HG03558 (cell line): Measurements from ENCODE around the gene MYLIP.

Source experiments
- ATAC-seq: cut with Tn5 transposase; IDR thresholded peaks from one replicate; pipeline ENCODE4 v1.9.1; 2021; ENCODE audit warnings: moderate number of reproducible peaks; ENCODE audit not compliant: unreplicated experiment; ENCODE audit errors: extremely low read depth

The MYLIP gene

GRCh38 chr6:16106991-16107787, 21.7 kb upstream of the MYLIP start:
- no peak for ATAC-seq

DNA sequence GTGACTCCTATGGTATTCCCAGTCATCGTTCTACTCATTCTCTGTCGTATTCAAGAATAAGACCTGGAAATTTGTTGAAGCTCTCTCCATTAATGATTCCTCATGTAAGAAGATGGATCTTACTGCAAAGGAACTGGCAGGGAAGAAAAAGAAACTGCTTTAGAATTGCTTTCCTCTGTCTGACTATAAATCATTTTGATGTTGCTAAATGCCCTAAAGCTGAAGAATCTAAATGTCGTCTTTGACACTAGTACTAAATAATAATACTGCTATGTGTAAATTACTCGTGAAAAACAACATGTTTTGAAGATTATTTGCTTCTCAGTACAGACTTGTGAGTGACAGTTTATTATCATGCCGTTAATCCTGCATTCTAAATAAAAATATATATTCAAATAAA, 20.5 kb upstream of the MYLIP start:
- ATAC-seq: no peak

- ATAC-seq: no peak
Observed at GRCh38 chr6:16108921-16109658, 19.8 kb upstream of the MYLIP start.

- ATAC-seq: no peak
Observed at GRCh38 chr6:16109659-16110305, 19.1 kb upstream of the MYLIP start.

DNA sequence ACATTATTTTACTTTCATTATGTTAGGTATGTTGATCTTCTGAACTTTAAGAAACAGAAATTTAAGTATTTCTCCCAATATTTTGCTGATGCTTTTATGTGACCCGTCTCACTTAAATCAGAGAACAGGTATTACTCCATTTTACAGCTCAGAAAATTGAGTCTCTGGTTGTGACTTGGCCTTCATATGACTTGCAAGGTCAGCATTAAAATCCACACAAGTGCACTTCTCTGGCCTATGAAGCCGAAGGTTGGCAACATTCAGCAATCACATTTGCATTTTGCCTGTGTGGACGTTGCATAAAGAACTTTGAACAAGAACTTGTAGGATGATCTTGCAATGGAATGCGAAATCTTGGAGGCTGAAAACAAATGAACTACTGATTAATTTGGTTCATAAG, 10.1 kb upstream of the MYLIP start:
- no peak for ATAC-seq

GRCh38 chr6:16121339-16121738, 7.5 kb upstream of the MYLIP start:
- no peak for ATAC-seq

- no peak for ATAC-seq
Observed at GRCh38 chr6:16122197-16122596, 6.7 kb upstream of the MYLIP start.

- no peak for ATAC-seq
Observed at GRCh38 chr6:16124198-16125180, 4.4 kb upstream of the MYLIP start.

GRCh38 chr6:16126056-16126455, 2.8 kb upstream of the MYLIP start:
- no peak for ATAC-seq

DNA sequence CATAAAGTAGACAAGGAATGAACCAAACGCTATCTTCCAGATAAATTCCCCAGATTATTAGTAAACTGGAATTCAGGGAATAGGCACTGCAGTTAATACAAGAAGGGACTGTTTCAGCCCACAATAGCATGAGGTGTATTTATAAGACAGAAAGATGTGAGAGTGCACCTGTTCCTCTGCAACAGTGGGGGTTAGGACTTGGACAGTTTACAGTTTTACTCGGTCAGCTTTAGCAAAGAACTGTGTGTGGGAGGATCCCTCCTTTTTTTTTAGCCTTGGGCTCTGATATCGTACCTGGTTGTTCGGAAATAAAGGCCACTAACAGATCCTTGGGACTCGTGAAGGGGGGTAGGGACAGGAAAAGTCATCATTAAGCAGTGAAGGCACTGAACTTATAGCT, 2.0 kb upstream of the MYLIP start:
- ATAC-seq: no peak

DNA sequence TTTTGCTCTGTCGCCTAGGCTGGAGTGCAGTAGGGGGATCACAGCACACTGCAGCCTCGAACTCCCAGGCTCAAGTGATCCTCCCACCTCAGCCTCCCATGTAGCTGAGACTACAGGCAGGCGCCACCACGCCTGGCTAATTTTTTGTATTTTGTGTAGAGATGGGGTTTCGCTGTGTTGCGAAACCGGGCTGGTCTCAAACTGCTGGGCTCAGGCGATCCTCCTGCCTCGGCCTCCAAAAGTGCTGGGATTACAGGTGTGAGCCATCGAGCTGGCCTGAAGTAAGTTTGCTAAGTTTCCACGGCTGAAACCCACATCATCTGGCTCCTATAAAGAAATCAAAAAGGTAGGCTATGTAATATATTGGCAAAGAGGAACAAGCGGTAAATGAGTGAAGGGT, 1.4 kb upstream of the MYLIP start:
- no peak for ATAC-seq

GRCh38 chr6:16129623-16130401, 926 bp downstream of the MYLIP start:
- no peak for ATAC-seq

DNA sequence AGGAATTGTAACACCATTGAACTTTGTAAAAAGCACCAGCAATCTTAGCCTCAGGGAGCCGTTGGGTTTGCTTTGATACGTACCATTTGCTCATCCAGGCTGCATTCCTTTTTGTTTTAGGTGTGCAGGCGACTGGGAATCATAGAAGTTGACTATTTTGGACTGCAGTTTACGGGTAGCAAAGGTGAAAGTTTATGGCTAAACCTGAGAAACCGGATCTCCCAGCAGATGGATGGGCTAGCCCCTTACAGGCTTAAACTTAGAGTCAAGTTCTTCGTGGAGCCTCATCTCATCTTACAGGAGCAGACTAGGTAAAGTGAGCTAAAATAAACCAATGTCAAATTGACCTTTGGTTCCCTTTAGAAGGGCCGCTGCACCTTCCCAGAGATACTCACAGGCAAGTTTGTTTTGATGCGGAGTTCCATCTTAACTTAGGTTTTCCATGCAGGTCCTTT, 1.6 kb downstream of the MYLIP start:
- ATAC-seq: no peak

GRCh38 chr6:16130932-16131387, 2.1 kb downstream of the MYLIP start:
- ATAC-seq: peak; percentile 61

DNA sequence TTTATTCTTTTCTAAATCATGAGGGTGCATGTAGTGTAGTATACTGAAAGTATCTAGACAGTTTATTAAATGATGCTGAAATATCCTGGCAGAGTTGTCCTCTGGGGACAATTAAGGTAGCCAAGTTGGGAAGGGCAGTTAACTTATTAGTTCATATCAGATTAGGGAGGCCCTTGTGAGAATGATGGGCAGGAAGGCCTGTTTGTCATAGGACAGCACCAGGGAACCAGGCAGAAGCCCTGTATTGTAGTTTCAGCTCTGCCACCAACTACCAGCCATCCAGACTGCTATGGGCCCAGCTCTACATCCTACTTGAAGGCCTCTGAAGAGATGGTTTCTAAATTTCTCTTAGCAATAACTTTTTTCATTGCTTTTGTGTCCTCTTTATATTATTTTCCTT, 4.0 kb downstream of the MYLIP start:
- no peak for ATAC-seq

DNA sequence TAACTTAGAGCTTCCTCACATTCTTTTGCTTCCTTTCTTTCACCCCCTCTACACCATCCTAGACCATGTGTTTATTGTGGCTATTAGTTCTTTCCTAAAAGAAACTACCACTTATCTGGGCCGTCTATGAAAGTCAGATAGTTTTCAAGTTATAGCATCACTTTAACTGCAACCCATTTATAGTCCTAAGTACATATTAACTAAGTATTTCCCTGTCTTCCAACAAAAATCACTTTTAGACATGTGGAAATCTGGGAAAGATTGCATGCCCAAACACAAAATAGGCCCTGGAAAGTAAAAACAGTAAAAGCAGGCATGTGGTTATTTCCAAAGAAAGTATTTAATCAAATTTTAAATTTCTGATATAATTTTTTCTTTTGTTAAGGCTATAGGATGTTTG, 5.5 kb downstream of the MYLIP start:
- ATAC-seq: no peak

- ATAC-seq: no peak
Observed at GRCh38 chr6:16135066-16135465, 6.2 kb downstream of the MYLIP start.

GRCh38 chr6:16136091-16136490, 7.2 kb downstream of the MYLIP start:
- ATAC-seq: no peak
